HEK293 (cell line): Measurements from ENCODE around the gene SMARCD1.
A peak's percentile ranks its signal among the peaks of the same experiment; 100 is the strongest.

Source experiments
- GFI1B ChIP-seq: fragments of 450-650 bp; formaldehyde crosslinking; IDR thresholded peaks from 2 replicates; pipeline ENCODE4 v1.5.1; 2016; ENCODE audit warnings: missing biosample characterization, missing genetic modification characterization
- GLI2 ChIP-seq: fragments of 450-650 bp; formaldehyde crosslinking; IDR thresholded peaks from 2 replicates; pipeline ENCODE4; 2017; ENCODE audit warnings: missing biosample characterization, missing genetic modification characterization, low read depth, borderline replicate concordance
- KLF1 ChIP-seq: fragments of 450-650 bp; formaldehyde crosslinking; IDR thresholded peaks from 2 replicates; pipeline ENCODE4 v1.5.1; 2016; ENCODE audit warnings: missing biosample characterization, missing genetic modification characterization
- PATZ1 ChIP-seq: fragments of 450-650 bp; formaldehyde crosslinking; IDR thresholded peaks from 2 replicates; pipeline ENCODE4 v1.5.1; 2016; ENCODE audit warnings: missing biosample characterization, missing genetic modification characterization
- PRDM1 ChIP-seq: fragments of 450-650 bp; formaldehyde crosslinking; IDR thresholded peaks from 2 replicates; pipeline ENCODE4; 2016; ENCODE audit warnings: missing biosample characterization, missing genetic modification characterization
- REPIN1 ChIP-seq: fragments of 450-650 bp; formaldehyde crosslinking; IDR thresholded peaks from 2 replicates; pipeline ENCODE4 v1.5.1; 2017; ENCODE audit warnings: missing biosample characterization, missing genetic modification characterization, low read depth
- SALL2 ChIP-seq: fragments of 450-650 bp; formaldehyde crosslinking; IDR thresholded peaks from 2 replicates; pipeline ENCODE4 v1.5.0; 2017; ENCODE audit warnings: missing biosample characterization, mild to moderate bottlenecking, missing genetic modification characterization, borderline replicate concordance
- SCRT2 ChIP-seq: fragments of 450-650 bp; formaldehyde crosslinking; IDR thresholded peaks from 2 replicates; pipeline ENCODE4 v1.5.1; 2016; ENCODE audit warnings: missing biosample characterization, missing genetic modification characterization
- TCF7L2 ChIP-seq: IDR thresholded peaks from 2 replicates; pipeline ENCODE4 v1.6.1; 2011; ENCODE audit warnings: low read depth, mild to moderate bottlenecking, inconsistent platforms, low read length, moderate library complexity, borderline replicate concordance
- TRIM28 ChIP-seq: IDR thresholded peaks from 2 replicates; pipeline ENCODE4 v1.6.1; 2011; ENCODE audit warnings: low read length, control low read depth, borderline replicate concordance
- ZBTB10 ChIP-seq: fragments of 450-650 bp; formaldehyde crosslinking; IDR thresholded peaks from 2 replicates; pipeline ENCODE4 v1.5.1; 2016; ENCODE audit warnings: missing biosample characterization, missing genetic modification characterization
- ZFHX2 ChIP-seq: fragments of 450-650 bp; formaldehyde crosslinking; conservative IDR thresholded peaks from 2 replicates; pipeline ENCODE4 v1.5.1; 2016; ENCODE audit warnings: missing biosample characterization, missing genetic modification characterization
- ZNF112 ChIP-seq: fragments of 450-650 bp; formaldehyde crosslinking; IDR thresholded peaks from 2 replicates; pipeline ENCODE4 v1.5.0; 2017; ENCODE audit warnings: missing biosample characterization, missing genetic modification characterization
- ZNF140 ChIP-seq: fragments of 450-650 bp; formaldehyde crosslinking; IDR thresholded peaks from 2 replicates; pipeline ENCODE4 v1.5.1; 2016; ENCODE audit warnings: missing biosample characterization, missing genetic modification characterization
- ZNF155 ChIP-seq: fragments of 450-650 bp; formaldehyde crosslinking; IDR thresholded peaks from 2 replicates; pipeline ENCODE4 v1.5.1; 2016; ENCODE audit warnings: missing biosample characterization, missing genetic modification characterization
- ZNF16 ChIP-seq: fragments of 450-650 bp; formaldehyde crosslinking; IDR thresholded peaks from 2 replicates; pipeline ENCODE4 v1.5.1; 2016; ENCODE audit warnings: low read depth, missing biosample characterization, missing genetic modification characterization
- ZNF19 ChIP-seq: fragments of 450-650 bp; formaldehyde crosslinking; IDR thresholded peaks from 2 replicates; pipeline ENCODE4; 2016; ENCODE audit warnings: missing biosample characterization, missing genetic modification characterization, low read depth
- ZNF292 ChIP-seq: fragments of 450-650 bp; formaldehyde crosslinking; IDR thresholded peaks from 2 replicates; pipeline ENCODE4 v1.5.1; 2016; ENCODE audit warnings: low read depth, missing biosample characterization, missing genetic modification characterization, borderline replicate concordance
- ZNF394 ChIP-seq: fragments of 450-650 bp; formaldehyde crosslinking; IDR thresholded peaks from 2 replicates; pipeline ENCODE4 v1.5.1; 2016; ENCODE audit warnings: missing biosample characterization, missing genetic modification characterization, mild to moderate bottlenecking, moderate library complexity, borderline replicate concordance
- ZNF433 ChIP-seq: fragments of 450-650 bp; formaldehyde crosslinking; IDR thresholded peaks from 2 replicates; pipeline ENCODE4 v1.5.1; 2016; ENCODE audit warnings: missing biosample characterization, missing genetic modification characterization, low read depth
- ZNF629 ChIP-seq: fragments of 450-650 bp; formaldehyde crosslinking; IDR thresholded peaks from 2 replicates; pipeline ENCODE4 v1.5.1; 2017; ENCODE audit warnings: missing biosample characterization, missing genetic modification characterization
- ZNF639 ChIP-seq: fragments of 450-650 bp; formaldehyde crosslinking; IDR thresholded peaks from 2 replicates; pipeline ENCODE4 v1.5.1; 2016; ENCODE audit warnings: missing biosample characterization, missing genetic modification characterization
- ZNF654 ChIP-seq: fragments of 450-650 bp; formaldehyde crosslinking; IDR thresholded peaks from 2 replicates; pipeline ENCODE4 v1.5.1; 2016; ENCODE audit warnings: low read depth, missing biosample characterization, missing genetic modification characterization
- ZNF670 ChIP-seq: fragments of 450-650 bp; formaldehyde crosslinking; IDR thresholded peaks from 2 replicates; pipeline ENCODE4 v1.5.1; 2016; ENCODE audit warnings: missing biosample characterization, missing genetic modification characterization, low read depth
- ZNF701 ChIP-seq: fragments of 450-650 bp; formaldehyde crosslinking; IDR thresholded peaks from 2 replicates; pipeline ENCODE4 v1.5.1; 2016; ENCODE audit warnings: missing biosample characterization, missing genetic modification characterization
- ZNF747 ChIP-seq: fragments of 450-650 bp; formaldehyde crosslinking; IDR thresholded peaks from 2 replicates; pipeline ENCODE4 v1.5.1; 2016; ENCODE audit warnings: missing biosample characterization, missing genetic modification characterization
- ZNF785 ChIP-seq: fragments of 450-650 bp; formaldehyde crosslinking; IDR thresholded peaks from 2 replicates; pipeline ENCODE4 v1.5.1; 2016; ENCODE audit warnings: missing biosample characterization, missing genetic modification characterization
- ZNF792 ChIP-seq: fragments of 450-650 bp; formaldehyde crosslinking; IDR thresholded peaks from 2 replicates; pipeline ENCODE4 v1.5.1; 2016; ENCODE audit warnings: missing biosample characterization, missing genetic modification characterization
- ZSCAN23 ChIP-seq: fragments of 450-650 bp; formaldehyde crosslinking; IDR thresholded peaks from 2 replicates; pipeline ENCODE4 v1.5.1; 2016; ENCODE audit warnings: missing biosample characterization, missing genetic modification characterization
- ZXDB ChIP-seq: fragments of 450-650 bp; formaldehyde crosslinking; IDR thresholded peaks from 2 replicates; pipeline ENCODE4 v1.5.1; 2016; ENCODE audit warnings: missing biosample characterization, missing genetic modification characterization
- TF ChIP-seq, protein P1 (sequence below): fragments of 450-650 bp; formaldehyde crosslinking; IDR thresholded peaks from 2 replicates; pipeline ENCODE4 v1.5.1; 2017; ENCODE audit warnings: missing biosample characterization, missing genetic modification characterization
- TF ChIP-seq, protein P2 (sequence below): fragments of 450-650 bp; IDR thresholded peaks from 2 replicates; pipeline ENCODE4 v1.5.1; 2018; ENCODE audit warnings: missing biosample characterization, missing genetic modification characterization

Gene SMARCD1

GRCh38 chr12:50084775-50085614, at the start of gene SMARCD1 (continued):
- TF ChIP-seq SALL2 (tag by site-specific recombination) (no peak), PATZ1 (peak; percentile 66), ZNF19 (tag by site-specific recombination) (no peak), ZNF785 (tag by site-specific recombination) (no peak), ZNF792 (tag by site-specific recombination) (no peak), ZNF629 (tag by site-specific recombination) (peak; percentile 46), ZNF639 (tag by site-specific recombination) (no peak), ZNF140 (tag by site-specific recombination) (no peak), ZNF433 (tag by site-specific recombination) (no peak), GFI1B (no peak), ZNF292 (tag by site-specific recombination) (no peak), ZFHX2 (tag by site-specific recombination) (no peak; the same call in 1 of the 2 replicates), GLI2 (tag by site-specific recombination) (no peak), ZXDB (peak; percentile 48; the same call in 1 of the 2 replicates), ZBTB10 (tag by site-specific recombination) (peak; percentile 82), ZNF670 (tag by site-specific recombination) (no peak), ZNF155 (tag by site-specific recombination) (no peak), ZNF654 (tag by site-specific recombination) (no peak; the same call in 1 of the 2 replicates), PRDM1 (tag by site-specific recombination) (no peak), REPIN1 (tag by site-specific recombination) (no peak), ZSCAN23 (tag by site-specific recombination) (no peak), TRIM28 (no peak), ZNF112 (tag by site-specific recombination) (no peak), ZNF394 (tag by site-specific recombination) (peak; percentile 28; the same call in 1 of the 2 replicates), ZNF747 (tag by site-specific recombination) (no peak), TCF7L2 (no peak), SCRT2 (tag by site-specific recombination) (no peak), KLF1 (tag by site-specific recombination) (peak; percentile 23; the same call in 1 of the 2 replicates), ZNF16 (no peak), ZNF701 (tag by site-specific recombination) (no peak)
- TF ChIP-seq, protein P1, sequence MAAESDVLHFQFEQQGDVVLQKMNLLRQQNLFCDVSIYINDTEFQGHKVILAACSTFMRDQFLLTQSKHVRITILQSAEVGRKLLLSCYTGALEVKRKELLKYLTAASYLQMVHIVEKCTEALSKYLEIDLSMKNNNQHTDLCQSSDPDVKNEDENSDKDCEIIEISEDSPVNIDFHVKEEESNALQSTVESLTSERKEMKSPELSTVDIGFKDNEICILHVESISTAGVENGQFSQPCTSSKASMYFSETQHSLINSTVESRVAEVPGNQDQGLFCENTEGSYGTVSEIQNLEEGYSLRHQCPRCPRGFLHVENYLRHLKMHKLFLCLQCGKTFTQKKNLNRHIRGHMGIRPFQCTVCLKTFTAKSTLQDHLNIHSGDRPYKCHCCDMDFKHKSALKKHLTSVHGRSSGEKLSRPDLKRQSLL, result 0 out of 2 replicates have a peak, but pooled peaks have one; percentile 12
- TF ChIP-seq, protein P2, sequence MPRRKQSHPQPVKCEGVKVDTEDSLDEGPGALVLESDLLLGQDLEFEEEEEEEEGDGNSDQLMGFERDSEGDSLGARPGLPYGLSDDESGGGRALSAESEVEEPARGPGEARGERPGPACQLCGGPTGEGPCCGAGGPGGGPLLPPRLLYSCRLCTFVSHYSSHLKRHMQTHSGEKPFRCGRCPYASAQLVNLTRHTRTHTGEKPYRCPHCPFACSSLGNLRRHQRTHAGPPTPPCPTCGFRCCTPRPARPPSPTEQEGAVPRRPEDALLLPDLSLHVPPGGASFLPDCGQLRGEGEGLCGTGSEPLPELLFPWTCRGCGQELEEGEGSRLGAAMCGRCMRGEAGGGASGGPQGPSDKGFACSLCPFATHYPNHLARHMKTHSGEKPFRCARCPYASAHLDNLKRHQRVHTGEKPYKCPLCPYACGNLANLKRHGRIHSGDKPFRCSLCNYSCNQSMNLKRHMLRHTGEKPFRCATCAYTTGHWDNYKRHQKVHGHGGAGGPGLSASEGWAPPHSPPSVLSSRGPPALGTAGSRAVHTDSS (tag by site-specific recombination), result peak; percentile 55; the same call in 1 of the 2 replicates
